BLaER1 (cell line): ENCODE measurements around the gene RCOR1.
A peak's percentile ranks its signal among the peaks of the same experiment; 100 is the strongest.

Experiments
- H3K27ac ChIP-seq: shearing (Covaris generic); formaldehyde crosslinking; 2 replicates; pipeline ENCODE4 v1.8.1; 2022
- H3K27me3 ChIP-seq: shearing (Covaris generic); formaldehyde crosslinking; 2 replicates; pipeline ENCODE4 v1.8.1; 2022
- H3K36me3 ChIP-seq: shearing (Covaris generic); formaldehyde crosslinking; 2 replicates; pipeline ENCODE4 v1.8.1; 2022
- H3K4me1 ChIP-seq: shearing (Covaris generic); formaldehyde crosslinking; 2 replicates; pipeline ENCODE4 v1.8.1; 2022
- H3K4me2 ChIP-seq: shearing (Covaris generic); formaldehyde crosslinking; 2 replicates; pipeline ENCODE4 v1.8.1; 2022
- H3K4me3 ChIP-seq: shearing (Covaris generic); formaldehyde crosslinking; 2 replicates; pipeline ENCODE4 v1.8.1; 2022
- H3K9ac ChIP-seq: shearing (Covaris generic); formaldehyde crosslinking; 2 replicates; pipeline ENCODE4 v1.8.1; 2022
- H3K9me3 ChIP-seq: shearing (Covaris generic); formaldehyde crosslinking; 2 replicates; pipeline ENCODE4 v1.8.1; 2022
- H4K20me1 ChIP-seq: shearing (Covaris generic); formaldehyde crosslinking; 2 replicates; pipeline ENCODE4 v1.8.1; 2022
- Cebpa-rat ChIP-seq: shearing (Covaris generic); IDR thresholded peaks from 2 replicates; pipeline ENCODE4 v1.8.1; 2022

The RCOR1 gene

GRCh38 chr14:102734436-102734835, 142.0 kb downstream of the RCOR1 start:
- Histone ChIP-seq H4K20me1 (peaks cover 25% of the 10 kb centered on the region), H3K4me3 (no peak overlapping the region), H3K36me3 (peaks cover 77% of the 10 kb centered on the region), H3K9ac (no peak overlapping the region), H3K27ac (no peak overlapping the region), H3K4me2 (no peak overlapping the region), H3K27me3 (no peaks in the 10 kb centered on the region), H3K9me3 (no peaks in the 10 kb centered on the region), H3K4me1 (0 out of 2 replicates have a peak, but pooled peaks cover 8% of the 10 kb centered on the region)
- no peak for TF ChIP-seq Cebpa-rat

- no peak for TF ChIP-seq Cebpa-rat
- Histone ChIP-seq H3K27me3 (no peaks in the 10 kb centered on the region), H3K4me2 (no peak overlapping the region), H3K4me3 (no peak overlapping the region), H3K9me3 (peaks cover 19% of the 10 kb centered on the region), H3K36me3 (peaks cover 58% of the 10 kb centered on the region), H3K9ac (no peak overlapping the region), H4K20me1 (peaks cover 3% of the 10 kb centered on the region), H3K27ac (no peak overlapping the region), H3K4me1 (0 out of 2 replicates have a peak, but pooled peaks cover 8% of the 10 kb centered on the region)
Observed at GRCh38 chr14:102736956-102737355, 144.5 kb downstream of the RCOR1 start.

DNA sequence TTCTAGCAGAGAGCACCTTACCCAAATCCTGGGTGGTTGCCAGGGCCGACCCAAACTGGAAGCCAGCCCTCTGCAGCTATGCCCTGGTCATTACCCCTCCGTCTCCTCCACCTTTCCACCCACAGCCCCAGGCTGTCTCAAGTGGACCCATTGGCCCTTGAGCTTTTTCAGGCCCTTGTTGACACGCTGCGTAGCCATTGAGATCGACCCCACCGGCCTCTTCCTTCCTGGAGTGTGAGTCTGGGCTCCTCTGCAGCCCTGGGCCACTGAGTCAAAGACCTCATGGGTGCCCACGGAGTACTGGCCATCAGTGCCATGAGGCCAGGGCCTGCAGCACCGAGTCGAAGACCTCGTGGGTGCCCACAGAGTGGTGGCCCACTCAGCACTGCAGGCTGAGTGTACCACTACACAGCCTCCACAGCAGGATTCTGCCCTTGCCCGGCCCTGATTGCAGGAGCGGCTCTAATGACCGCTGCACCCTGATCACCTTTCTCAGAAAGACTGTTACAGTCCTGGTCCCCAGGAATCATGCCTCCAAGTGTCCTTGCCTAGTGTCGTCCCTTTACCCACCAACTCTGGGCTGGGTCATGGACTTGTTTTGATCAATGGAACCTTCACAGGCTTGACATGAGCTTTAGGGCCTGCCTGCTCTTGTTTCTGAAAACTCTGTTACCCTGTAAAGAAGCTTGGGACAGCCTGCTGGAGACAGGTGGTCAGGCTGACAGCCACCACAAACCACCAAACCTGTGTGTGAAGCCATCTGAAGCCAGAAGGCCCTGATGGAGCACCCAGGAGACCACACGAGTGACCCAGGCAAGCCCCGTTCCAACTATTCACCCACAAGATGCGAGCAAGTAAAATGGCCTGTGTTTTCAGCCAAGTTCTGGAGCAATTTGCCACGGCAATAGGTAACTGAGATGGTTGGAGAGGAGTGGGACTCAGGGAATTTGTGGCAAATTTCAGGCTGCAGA, 145.2 kb downstream of the RCOR1 start:
- TF ChIP-seq Cebpa-rat: no peak
- 0 out of 2 replicates have a peak, but pooled peaks cover 8% of the 10 kb centered on the region for H3K4me1 ChIP-seq
- no peaks in the 10 kb centered on the region for H4K20me1 ChIP-seq
- H3K9me3 ChIP-seq: peaks cover 24% of the 10 kb centered on the region
- no peaks in the 10 kb centered on the region for H3K27me3 ChIP-seq
- H3K4me3 ChIP-seq: no peak overlapping the region
- H3K36me3 ChIP-seq: peaks cover 50% of the 10 kb centered on the region
- no peak overlapping the region for H3K9ac ChIP-seq
- H3K27ac ChIP-seq: 0 out of 2 replicates have a peak overlapping the region, but pooled peaks have one; percentile 35
- no peak overlapping the region for H3K4me2 ChIP-seq

DNA sequence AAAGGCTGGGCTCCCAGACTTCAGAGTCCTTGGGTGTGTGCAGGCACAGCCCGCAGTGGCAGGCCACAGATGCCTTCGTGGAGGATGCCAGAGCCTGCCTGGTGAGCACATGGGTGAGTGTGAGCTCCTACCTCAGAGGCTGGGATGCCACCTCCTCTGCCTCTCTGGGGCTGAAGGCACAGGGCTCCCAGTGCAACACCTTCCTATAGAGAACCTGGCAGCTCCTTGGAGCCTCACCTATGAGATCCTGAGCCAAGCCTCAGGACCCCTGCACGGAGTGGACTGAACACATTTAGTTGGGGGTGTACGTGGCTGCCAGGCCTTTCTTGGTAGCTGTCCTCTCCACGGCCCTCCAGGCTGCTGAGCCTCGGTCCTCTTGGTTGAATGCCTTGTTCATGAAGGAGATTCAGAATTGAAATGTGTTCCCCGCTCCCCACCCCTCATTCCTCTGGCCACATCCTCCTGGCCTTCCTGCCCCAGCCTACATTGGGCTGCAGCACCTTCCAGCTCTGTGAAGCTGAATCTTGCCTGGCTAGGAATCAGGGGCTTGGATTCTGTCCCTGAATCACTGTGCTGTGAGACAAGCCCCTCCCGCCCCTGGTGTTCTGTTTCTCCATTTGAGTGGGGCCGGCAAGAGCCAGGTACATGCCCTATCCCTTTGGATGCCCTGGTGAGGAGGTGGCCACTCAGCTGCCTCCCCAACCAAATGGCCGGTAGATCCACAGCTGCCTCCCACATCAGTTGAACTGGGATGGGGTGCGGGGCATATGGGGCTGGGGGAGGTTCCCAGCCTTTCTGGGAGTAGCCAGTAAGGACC, 146.1 kb downstream of the RCOR1 start:
- Histone ChIP-seq H4K20me1 (no peaks in the 10 kb centered on the region), H3K4me1 (0 out of 2 replicates have a peak, but pooled peaks cover 8% of the 10 kb centered on the region), H3K36me3 (peaks cover 41% of the 10 kb centered on the region), H3K4me2 (no peak overlapping the region), H3K27ac (no peak overlapping the region), H3K4me3 (no peak overlapping the region), H3K9ac (no peak overlapping the region), H3K27me3 (no peaks in the 10 kb centered on the region), H3K9me3 (peaks cover 24% of the 10 kb centered on the region)
- no peak for TF ChIP-seq Cebpa-rat

- TF ChIP-seq Cebpa-rat: no peak
- no peaks in the 10 kb centered on the region for H4K20me1 ChIP-seq
- no peak overlapping the region for H3K27ac ChIP-seq
- H3K9me3 ChIP-seq: peaks cover 24% of the 10 kb centered on the region
- peaks cover 39% of the 10 kb centered on the region for H3K36me3 ChIP-seq
- H3K4me3 ChIP-seq: no peak overlapping the region
- H3K27me3 ChIP-seq: no peaks in the 10 kb centered on the region
- 0 out of 2 replicates have a peak, but pooled peaks cover 8% of the 10 kb centered on the region for H3K4me1 ChIP-seq
- H3K9ac ChIP-seq: no peak overlapping the region
- H3K4me2 ChIP-seq: no peak overlapping the region
Observed at GRCh38 chr14:102739190-102739469, 146.7 kb downstream of the RCOR1 start.

DNA sequence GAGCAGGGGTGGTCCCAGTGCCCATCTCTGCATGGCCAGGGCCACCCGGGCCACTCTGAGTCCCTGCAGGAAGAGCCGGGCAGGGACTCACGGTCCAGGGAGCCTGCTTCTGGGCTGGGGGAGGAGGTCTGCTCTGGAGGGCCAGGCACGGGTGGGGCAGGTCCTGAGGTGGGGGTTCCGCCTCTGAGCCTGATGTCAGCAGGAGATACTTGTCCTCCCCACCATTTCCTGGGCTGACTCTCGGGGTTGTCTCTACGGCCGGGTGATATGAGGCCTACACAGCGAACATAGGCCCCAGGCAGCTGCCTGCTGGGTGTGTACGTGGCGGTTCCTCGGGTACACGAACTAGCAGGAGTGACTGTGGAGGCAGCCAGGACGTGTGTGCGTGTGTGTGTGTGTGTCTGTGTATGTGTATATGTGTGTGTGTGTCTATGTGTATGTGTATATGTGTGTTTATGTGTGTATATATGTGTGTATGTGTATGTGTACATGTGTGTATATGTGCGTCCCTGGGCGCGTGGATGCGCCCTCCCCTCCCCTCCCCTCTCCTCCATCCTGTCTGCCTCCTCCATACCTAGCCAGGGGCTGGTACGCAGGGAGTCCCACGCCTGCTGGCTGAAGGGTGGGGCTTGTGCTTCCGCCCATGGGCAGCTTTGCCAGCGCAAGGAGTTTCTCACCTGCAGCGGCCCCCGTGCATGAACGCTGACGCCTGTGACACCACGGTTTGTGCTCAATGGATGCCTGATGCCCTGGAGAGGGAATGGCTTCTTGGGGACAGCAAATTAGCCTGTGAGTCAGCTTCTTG, 154.4 kb downstream of the RCOR1 start:
- peaks cover 23% of the 10 kb centered on the region for H3K36me3 ChIP-seq
- H3K27me3 ChIP-seq: no peaks in the 10 kb centered on the region
- H4K20me1 ChIP-seq: no peaks in the 10 kb centered on the region
- no peak overlapping the region for H3K4me2 ChIP-seq
- peaks cover 6% of the 10 kb centered on the region for H3K9me3 ChIP-seq
- peaks cover 17% of the 10 kb centered on the region for H3K4me1 ChIP-seq
- no peak overlapping the region for H3K4me3 ChIP-seq
- H3K27ac ChIP-seq: no peak overlapping the region
- TF ChIP-seq Cebpa-rat: no peak
- H3K9ac ChIP-seq: no peak overlapping the region

DNA sequence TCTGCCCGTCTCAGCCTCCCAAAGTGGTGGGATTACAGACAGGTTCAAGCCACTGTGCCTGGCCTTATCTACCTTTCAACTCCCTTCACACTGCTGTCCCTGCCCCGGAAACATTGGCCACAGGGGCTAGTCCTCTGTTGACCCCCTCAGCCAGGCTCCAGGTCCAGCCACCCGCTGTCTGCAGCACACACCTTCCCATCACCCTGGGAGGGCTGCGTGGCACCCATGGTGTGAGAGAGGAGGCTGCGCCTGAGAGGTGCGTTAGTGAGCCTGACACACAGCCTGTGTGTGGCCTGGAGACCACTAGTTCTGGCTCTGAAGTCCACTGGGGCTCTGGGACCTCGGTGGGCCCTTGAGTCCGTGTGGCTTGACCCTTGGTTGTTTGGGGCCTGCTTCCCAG, 156.4 kb downstream of the RCOR1 start:
- Histone ChIP-seq H3K27ac (no peak overlapping the region), H4K20me1 (no peaks in the 10 kb centered on the region), H3K4me2 (no peak overlapping the region), H3K4me3 (no peak overlapping the region), H3K27me3 (no peaks in the 10 kb centered on the region), H3K4me1 (peaks cover 17% of the 10 kb centered on the region), H3K36me3 (peaks cover 23% of the 10 kb centered on the region), H3K9ac (0 out of 2 replicates have a peak overlapping the region, but pooled peaks have one; percentile 14), H3K9me3 (no peaks in the 10 kb centered on the region)
- no peak for TF ChIP-seq Cebpa-rat

DNA sequence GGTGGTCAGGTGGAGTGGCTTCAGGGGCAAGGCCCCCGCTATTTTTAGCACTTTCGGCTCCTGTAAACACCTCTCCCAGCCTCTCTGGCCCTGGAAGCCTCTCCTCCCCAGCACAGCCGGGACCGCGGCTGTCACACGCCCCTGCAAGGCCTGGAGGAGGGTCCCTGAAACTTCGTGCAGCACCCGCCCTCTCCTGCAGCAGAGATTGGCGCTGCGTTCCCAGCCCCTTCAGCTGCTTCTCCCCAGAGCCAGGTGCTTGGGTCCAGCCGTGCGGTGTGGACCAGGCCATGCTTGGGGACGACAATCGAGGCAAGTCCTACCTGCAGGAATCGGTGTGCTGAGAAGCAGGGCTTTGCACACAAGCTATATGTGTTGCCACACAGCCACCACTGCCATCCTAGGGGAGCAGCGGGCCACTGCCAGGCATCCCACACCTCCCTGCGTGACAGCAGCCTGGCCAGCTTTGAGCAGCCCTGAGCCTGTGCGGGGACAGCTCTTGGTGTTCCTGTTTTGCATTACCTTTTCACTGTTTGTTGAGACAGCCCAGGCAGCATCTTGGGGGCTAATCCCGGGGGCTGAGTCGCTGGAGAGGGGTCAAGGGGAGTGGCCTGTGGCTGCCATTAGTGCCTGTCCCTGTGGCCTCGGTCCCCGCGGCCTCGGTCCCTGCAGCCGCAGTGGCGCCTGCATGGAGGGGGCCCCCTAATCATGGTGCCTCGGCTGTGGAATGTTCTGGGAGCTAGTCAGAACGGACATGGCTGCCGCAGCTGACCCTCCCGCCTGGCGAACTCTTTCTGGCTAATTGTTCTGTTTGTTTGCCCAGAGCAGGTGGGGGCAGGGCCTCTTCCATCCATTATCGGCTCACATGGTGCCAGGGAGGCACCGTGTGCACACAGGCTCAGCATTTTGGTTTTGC, 157.2 kb downstream of the RCOR1 start:
- Histone ChIP-seq H3K27ac (0 out of 2 replicates have a peak overlapping the region, but pooled peaks have one; percentile 38), H3K36me3 (peaks cover 23% of the 10 kb centered on the region), H3K4me1 (peaks cover 21% of the 10 kb centered on the region), H3K4me2 (no peak overlapping the region), H4K20me1 (no peaks in the 10 kb centered on the region), H3K4me3 (no peak overlapping the region), H3K9me3 (no peaks in the 10 kb centered on the region), H3K9ac (0 out of 2 replicates have a peak overlapping the region, but pooled peaks have one; percentile 14), H3K27me3 (no peaks in the 10 kb centered on the region)
- TF ChIP-seq Cebpa-rat: no peak
